Measurements from ENCODE around the gene KIFBP. TPM values are rescaled to one million over a fixed set of nuclear protein-coding genes. Genes with fewer than 3 reads are reported as not detected.
A peak's percentile ranks its signal among the peaks of the same experiment; 100 is the strongest.

The KIFBP gene
- total and polyA plus RNA-seq, 7 donors: 7.9 to 36.9 (median 24.0) TPM

GRCh38 chr10:69060127-69060798 is 71.7 kb downstream of the KIFBP start:
- Histone ChIP-seq H3K9me3 (no peaks in the 10 kb centered on the region), H3K27me3 (ENCODE audit: insufficient read depth in 3 of 3, low read length in 2 of 3) (no peaks in the 10 kb centered on the region), H3K4me3 (no peak overlapping the region), H3K4me1 (peaks cover 9% of the 10 kb centered on the region), H3K36me3 (ENCODE audit: insufficient read depth in 1 of 2, low read depth in 1 of 2) (no peaks in the 10 kb centered on the region), H3K27ac (peak overlapping the region; percentile 83)
- 92 to 94% (median 93%) methylated on average over 8 of the region's 8 CpGs for WGBS, 3 donors
- ATAC-seq: no peak
- DNase-seq: no peak
- no peak for TF ChIP-seq CTCF (IDR thresholded peaks at IDR 0.05)
- intact Hi-C loops (cut with DNase I): no loop called here

- H3K36me3 ChIP-seq (ENCODE audit: insufficient read depth in 1 of 2, low read depth in 1 of 2): no peaks in the 10 kb centered on the region
- no peak for TF ChIP-seq CTCF (IDR thresholded peaks at IDR 0.05)
- peak overlapping the region; percentile 83 for H3K27ac ChIP-seq
- peak overlapping the region; percentile 43 for H3K4me3 ChIP-seq
- intact Hi-C loops (cut with DNase I): no loop called here
- H3K9me3 ChIP-seq: no peaks in the 10 kb centered on the region
- peaks cover 9% of the 10 kb centered on the region for H3K4me1 ChIP-seq
- 38 to 44% (median 42%) methylated on average over 20 of the region's 20 CpGs for WGBS, 3 donors
- DNase-seq (peak; percentile 39 to 75), ATAC-seq (peak; percentile 66 to 85 (median 79))
- no peaks in the 10 kb centered on the region for H3K27me3 ChIP-seq (ENCODE audit: insufficient read depth in 3 of 3, low read length in 2 of 3)
These were observed 72.9 kb downstream of the KIFBP start for GRCh38 chr10:69061305-69062161.

- DNase-seq (no peak), ATAC-seq (no peak)
- Histone ChIP-seq H3K9me3 (no peaks in the 10 kb centered on the region), H3K4me3 (no peak overlapping the region), H3K4me1 (peaks cover 9% of the 10 kb centered on the region), H3K27me3 (ENCODE audit: insufficient read depth in 3 of 3, low read length in 2 of 3) (no peaks in the 10 kb centered on the region), H3K36me3 (ENCODE audit: insufficient read depth in 1 of 2, low read depth in 1 of 2) (no peaks in the 10 kb centered on the region), H3K27ac (peak overlapping the region; percentile 83)
- 84 to 86% (median 85%) methylated on average over 5 of the region's 5 CpGs for WGBS, 3 donors
- intact Hi-C loops (cut with DNase I): no loop called here
- no peak for TF ChIP-seq CTCF (IDR thresholded peaks at IDR 0.05)
These were observed 74.3 kb downstream of the KIFBP start for GRCh38 chr10:69062901-69063300.

- no peak for DNase-seq
- no peak for TF ChIP-seq CTCF (IDR thresholded peaks at IDR 0.05)
- Histone ChIP-seq H3K4me1 (peaks cover 9% of the 10 kb centered on the region), H3K9me3 (no peaks in the 10 kb centered on the region), H3K36me3 (ENCODE audit: insufficient read depth in 1 of 2, low read depth in 1 of 2) (no peaks in the 10 kb centered on the region), H3K27ac (peak overlapping the region; percentile 52), H3K27me3 (ENCODE audit: insufficient read depth in 3 of 3, low read length in 2 of 3) (no peaks in the 10 kb centered on the region), H3K4me3 (no peak overlapping the region)
- ATAC-seq: no peak
- intact Hi-C loops (cut with DNase I): no loop called here
- 73 to 83% (median 80%) methylated on average over 6 of the region's 6 CpGs for WGBS, 3 donors
These were observed 76.2 kb downstream of the KIFBP start for GRCh38 chr10:69064762-69065328.
